B cell (primary cell): ENCODE data around the gene LRRC2. TPM values are rescaled to one million over a fixed set of nuclear protein-coding genes. Genes with fewer than 3 reads are reported as not detected.

Source experiments
- ATAC-seq: fragments of 200-7000 bp; cut with Tn5 transposase; one replicate; pipeline ENCODE4 v1.10.0; 2021; ENCODE audit warnings: low read depth, mild to moderate bottlenecking, moderate number of reproducible peaks, moderate library complexity
- CTCF ChIA-PET: fragments of 350-600 bp; sonication (Branson Sonifier 250); formaldehyde crosslinking; loops from one replicate; lab custom pipeline; 2021; ENCODE audit warnings: antibody characterized with exemption, inconsistent platforms; lab: Charles Lee
- POLR2A ChIA-PET: fragments of 350-600 bp; sonication (Branson Sonifier 250); formaldehyde crosslinking; loops from one replicate; lab custom pipeline; 2021; ENCODE audit warnings: antibody characterized with exemption; lab: Charles Lee
- DNase-seq: peaks from one replicate; pipeline ENCODE4 v3.0.0; 2013
- H2AFZ ChIP-seq: 2 replicates; pipeline ENCODE4 v1.6.1; 2012; ENCODE audit warnings: mild to moderate bottlenecking, low read depth, low read length; ENCODE audit not compliant: insufficient read depth, poor library complexity, severe bottlenecking
- H3K27ac ChIP-seq, 2 donors: 1 replicate in 1 of 2; 2 replicates in 1 of 2; pipeline ENCODE4 v1.5.1; 2012 to 2013; ENCODE audit warnings: low read length in 2 of 2, mild to moderate bottlenecking in 2 of 2, moderate library complexity in 1 of 2
- H3K27me3 ChIP-seq, 4 experiments: fragments of 200-600 bp in 1 of 4; sonication (generic) in 1 of 4; replicated peaks in 1 of 4; 1 replicate in 2 of 4; 2 replicates in 2 of 4; pipeline versions ENCODE4 v1.6.1 to v1.7.0; 2013 to 2016; ENCODE audit warnings: low read length in 3 of 4, mild to moderate bottlenecking in 2 of 4, mixed read lengths in 1 of 4, moderate library complexity in 1 of 4; ENCODE audit not compliant: insufficient read depth in 4 of 4, control insufficient read depth in 3 of 4; ENCODE audit errors: control extremely low read depth in 1 of 4
- H3K36me3 ChIP-seq, 2 experiments: replicated peaks in 1 of 2; 1 replicate in 1 of 2; 2 replicates in 1 of 2; pipeline versions ENCODE4 v1.6.1 to v1.7.1; 2013; ENCODE audit warnings: low read length in 1 of 2; ENCODE audit not compliant: insufficient read depth in 2 of 2, control insufficient read depth in 1 of 2; ENCODE audit errors: control extremely low read depth in 1 of 2, extremely low read depth in 1 of 2
- H3K4me1 ChIP-seq, 2 donors: fragments of 200-600 bp in 1 of 2; sonication (generic) in 1 of 2; 1 replicate in 1 of 2; 2 replicates in 1 of 2; pipeline versions ENCODE4 v1.5.1 to v1.6.1; 2013 to 2017; ENCODE audit warnings: low read length in 2 of 2; ENCODE audit not compliant: control insufficient read depth in 2 of 2, insufficient read depth in 2 of 2
- H3K4me2 ChIP-seq: replicated peaks from 2 replicates; pipeline ENCODE3; 2012; ENCODE audit warnings: mild to moderate bottlenecking, low read depth, low read length; ENCODE audit not compliant: poor library complexity, severe bottlenecking
- H3K4me3 ChIP-seq, 5 experiments: fragments of 200-600 bp in 1 of 5; sonication (generic) in 1 of 5; 1 replicate in 3 of 5; 2 replicates in 2 of 5; pipeline versions ENCODE4 v1.5.1 to v1.7.0; 2011 to 2016; ENCODE audit warnings: low read length in 4 of 5, mild to moderate bottlenecking in 4 of 5, low read depth in 2 of 5, control low read depth in 1 of 5, moderate library complexity in 1 of 5; ENCODE audit not compliant: insufficient read depth in 1 of 5; ENCODE audit errors: control extremely low read depth in 1 of 5, extremely low read depth in 1 of 5
- H3K79me2 ChIP-seq: fragments of 200-600 bp; sonication (generic); one replicate; pipeline ENCODE4 v1.6.0; 2016; ENCODE audit warnings: low read length; ENCODE audit not compliant: control insufficient read depth, insufficient read depth
- H3K9ac ChIP-seq: fragments of 200-600 bp; sonication (generic); 2 replicates; pipeline ENCODE4 v1.6.1; 2017; ENCODE audit warnings: mild to moderate bottlenecking, low read length, moderate library complexity
- H3K9me3 ChIP-seq, 3 donors: one replicate each; pipeline versions ENCODE4 v1.6.1 to v1.7.1; 2013; ENCODE audit warnings: low read length in 2 of 3; ENCODE audit not compliant: control insufficient read depth in 2 of 3, insufficient read depth in 1 of 3; ENCODE audit errors: control extremely low read depth in 1 of 3
- H4K20me1 ChIP-seq: 2 replicates; pipeline ENCODE4 v1.6.0; 2012; ENCODE audit warnings: mild to moderate bottlenecking, low read length; ENCODE audit not compliant: insufficient read depth, control insufficient read depth, poor library complexity, severe bottlenecking
- H3K27ac Mint-ChIP-seq: one replicate; pipeline ENCODE4 v1.8.0; 2021; ENCODE audit warnings: mixed read lengths
- H3K27me3 Mint-ChIP-seq: one replicate; pipeline ENCODE4 v1.8.0; 2021; ENCODE audit warnings: mixed read lengths
- H3K4me1 Mint-ChIP-seq: one replicate; pipeline ENCODE4 v1.8.0; 2021; ENCODE audit warnings: mixed read lengths
- H3K4me3 Mint-ChIP-seq: one replicate; pipeline ENCODE4 v1.8.0; 2021; ENCODE audit warnings: mixed read lengths
- H3K9me3 Mint-ChIP-seq: one replicate; pipeline ENCODE4 v1.8.0; 2022; ENCODE audit warnings: mixed read lengths; ENCODE audit not compliant: insufficient read depth
- EZH2 ChIP-seq: IDR thresholded peaks from 2 replicates; pipeline ENCODE4 v1.6.1; 2012; ENCODE audit warnings: borderline replicate concordance, low read depth, mild to moderate bottlenecking, moderate library complexity, low read length; ENCODE audit not compliant: insufficient read depth, poor library complexity, severe bottlenecking
- WGBS: methylation state at CpG from one replicate; pipeline ENCODE4 v1.1.5; 2013; ENCODE audit warnings: missing lambda C conversion rate; ENCODE audit not compliant: insufficient coverage; 5-methylcytosine and 5-hydroxymethylcytosine counted together
- intact Hi-C: fragments of 100-400 bp; cut with micrococcal nuclease; formaldehyde crosslinking; loops from one replicate; pipeline ENCODE4 v1.10.0; 2022
- polyA plus RNA-seq: library from polyadenylated mRNA; depleted of rRNA; stranded (reverse); fragments of >200 nt; gene quantifications from 2 replicates; pipeline ENCODE4 v1.2.3, GENCODE V29; 2012
- total RNA-seq, 2 donors: library from RNA; stranded (reverse); fragments of 120-200 nt in 1 of 2; gene quantifications; 1 replicate in 1 of 2; 2 replicates in 1 of 2; pipeline versions ENCODE4 v1.2.3 to v1.2.4, GENCODE V29; 2013 to 2022
- TF ChIP-seq, protein P1 (sequence below): fragments of 200-600 bp; IDR thresholded peaks from one replicate; pipeline ENCODE4 v1.8.0; 2022; ENCODE audit warnings: antibody characterized with exemption, mild to moderate bottlenecking

The LRRC2 gene
- total and polyA plus RNA-seq, 2 donors (not counting 1 experiment from before 2014, with no cell fraction given): 0.04 TPM; not detected in 1

DNA sequence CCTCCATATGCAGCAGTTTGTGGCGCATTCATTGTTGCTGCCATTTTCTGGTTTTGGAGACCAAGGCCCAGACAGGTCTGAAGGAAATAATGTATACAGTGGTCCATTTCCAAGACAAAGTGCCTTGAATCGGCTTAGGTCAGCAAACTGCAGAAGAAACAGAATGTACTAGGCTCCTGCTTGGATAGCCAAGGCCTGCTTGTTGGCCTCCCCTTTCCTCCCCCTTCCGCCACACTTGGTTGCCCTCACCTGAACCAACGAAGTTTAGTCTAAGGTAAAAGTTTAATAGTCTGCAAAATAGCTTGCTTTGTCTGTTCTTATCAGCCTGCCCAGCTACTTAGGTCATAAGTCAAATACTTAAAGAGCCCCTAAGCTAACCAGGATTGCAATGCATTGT lies 80.3 kb downstream of the LRRC2 start:
- no peak for DNase-seq
- H3K4me1 ChIP-seq: peaks cover 9 to 11% of the 10 kb centered on the region in 2 donors
- TF ChIP-seq, protein P1, sequence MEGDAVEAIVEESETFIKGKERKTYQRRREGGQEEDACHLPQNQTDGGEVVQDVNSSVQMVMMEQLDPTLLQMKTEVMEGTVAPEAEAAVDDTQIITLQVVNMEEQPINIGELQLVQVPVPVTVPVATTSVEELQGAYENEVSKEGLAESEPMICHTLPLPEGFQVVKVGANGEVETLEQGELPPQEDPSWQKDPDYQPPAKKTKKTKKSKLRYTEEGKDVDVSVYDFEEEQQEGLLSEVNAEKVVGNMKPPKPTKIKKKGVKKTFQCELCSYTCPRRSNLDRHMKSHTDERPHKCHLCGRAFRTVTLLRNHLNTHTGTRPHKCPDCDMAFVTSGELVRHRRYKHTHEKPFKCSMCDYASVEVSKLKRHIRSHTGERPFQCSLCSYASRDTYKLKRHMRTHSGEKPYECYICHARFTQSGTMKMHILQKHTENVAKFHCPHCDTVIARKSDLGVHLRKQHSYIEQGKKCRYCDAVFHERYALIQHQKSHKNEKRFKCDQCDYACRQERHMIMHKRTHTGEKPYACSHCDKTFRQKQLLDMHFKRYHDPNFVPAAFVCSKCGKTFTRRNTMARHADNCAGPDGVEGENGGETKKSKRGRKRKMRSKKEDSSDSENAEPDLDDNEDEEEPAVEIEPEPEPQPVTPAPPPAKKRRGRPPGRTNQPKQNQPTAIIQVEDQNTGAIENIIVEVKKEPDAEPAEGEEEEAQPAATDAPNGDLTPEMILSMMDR: no peak
- no peak for TF ChIP-seq EZH2
- H3K4me1 Mint-ChIP-seq: peaks cover 9% of the 10 kb centered on the region
- H3K27ac ChIP-seq: no peak overlapping the region
- no peaks in the 10 kb centered on the region for H3K9me3 ChIP-seq
- H3K27ac Mint-ChIP-seq: no peak overlapping the region
- no peak overlapping the region for H2AFZ ChIP-seq
- no peak overlapping the region for H3K4me2 ChIP-seq
- POLR2A ChIA-PET: no interaction called here
- peaks cover 7% of the 10 kb centered on the region for H3K27me3 Mint-ChIP-seq
- H3K9ac ChIP-seq: no peak overlapping the region
- CTCF ChIA-PET: interaction anchor here (0.9 to 9.1 kb wide), 3 partner anchors 54 to 165 kb away, joined by 3 to 253 read pairs (median 156); no protein-coding TSS in a partner anchor
- 100% methylated on average over 2 of the region's 4 CpGs for WGBS
- intact Hi-C loops: loop anchor here (10.0 kb wide), 1 partner anchor 209 kb away; the partner anchor contains the start of gene ALS2CL
- H4K20me1 ChIP-seq: no peaks in the 10 kb centered on the region
- no peaks in the 10 kb centered on the region for H3K9me3 Mint-ChIP-seq
- H3K27me3 ChIP-seq: peaks cover 0 to 8% (median 4%) of the 10 kb centered on the region in 4 experiments
- no peak overlapping the region for H3K4me3 Mint-ChIP-seq
- no peaks in the 10 kb centered on the region for H3K36me3 ChIP-seq
- ATAC-seq: no peak
- no peak overlapping the region for H3K4me3 ChIP-seq
- no peaks in the 10 kb centered on the region for H3K79me2 ChIP-seq

DNA sequence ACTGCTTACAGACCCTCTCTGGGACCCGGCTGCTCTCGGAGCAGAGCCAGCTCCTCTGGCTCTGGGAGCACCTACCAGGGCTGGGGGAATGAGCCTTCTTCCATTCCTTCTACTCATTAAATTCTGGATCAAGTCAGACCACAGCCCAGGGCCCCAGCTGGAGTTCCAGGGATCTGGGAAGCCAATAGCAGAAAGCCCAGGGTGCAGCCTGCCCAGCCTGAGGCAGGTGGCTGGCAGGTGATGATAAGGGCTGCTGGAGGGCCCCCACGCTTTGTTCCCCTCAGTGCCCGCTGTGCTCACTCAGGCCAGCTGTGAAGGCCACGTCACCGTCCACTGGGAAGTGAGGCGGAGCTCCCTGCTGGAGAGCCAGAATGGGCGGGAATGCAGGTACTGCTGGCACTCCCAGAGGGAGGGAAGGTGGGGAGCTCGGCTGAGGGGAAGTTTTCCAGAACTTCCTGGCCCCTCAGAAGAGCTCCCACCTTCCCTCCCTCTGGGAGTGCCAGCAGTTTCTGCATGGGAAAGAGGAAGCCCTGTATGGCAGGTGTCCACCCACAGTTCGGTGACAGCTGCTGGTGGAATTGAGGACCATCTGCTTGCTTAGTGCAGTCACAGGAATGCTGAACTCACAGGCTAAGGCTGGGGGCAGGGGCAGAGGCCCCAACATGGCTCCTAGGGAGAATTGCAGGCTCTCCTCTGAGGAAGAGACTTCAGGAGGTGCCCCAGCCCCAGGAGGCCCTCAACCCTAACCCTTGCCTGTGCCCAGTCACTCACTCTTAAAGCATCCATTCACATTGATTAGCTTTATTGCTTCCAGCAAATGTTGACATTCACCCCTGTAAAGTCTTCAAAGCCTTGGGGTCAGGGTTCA lies 81.0 kb downstream of the LRRC2 start:
- no peak overlapping the region for H2AFZ ChIP-seq
- 73% methylated on average over 8 of the region's 10 CpGs for WGBS
- Mint-ChIP-seq H3K4me3 (no peak overlapping the region), H3K27ac (no peak overlapping the region), H3K4me1 (peaks cover 9% of the 10 kb centered on the region), H3K9me3 (no peaks in the 10 kb centered on the region), H3K27me3 (peaks cover 12% of the 10 kb centered on the region)
- TF ChIP-seq EZH2: no peak
- TF ChIP-seq, protein P1: no peak
- H3K79me2 ChIP-seq: no peaks in the 10 kb centered on the region
- peaks cover 9 to 11% of the 10 kb centered on the region in 2 donors for H3K4me1 ChIP-seq
- ATAC-seq (no peak), DNase-seq (no peak)
- H3K36me3 ChIP-seq: no peaks in the 10 kb centered on the region
- H3K4me2 ChIP-seq: no peak overlapping the region
- H3K27me3 ChIP-seq: peaks cover 0 to 12% (median 6%) of the 10 kb centered on the region in 4 experiments
- H3K9me3 ChIP-seq: no peaks in the 10 kb centered on the region
- POLR2A ChIA-PET: no interaction called here
- CTCF ChIA-PET: interaction anchor here (0.9 to 9.1 kb wide), 4 partner anchors 55 to 166 kb away, joined by 3 to 253 read pairs (median 86); no protein-coding TSS in a partner anchor
- H3K4me3 ChIP-seq: no peak overlapping the region
- no peak overlapping the region for H3K27ac ChIP-seq
- no peak overlapping the region for H3K9ac ChIP-seq
- intact Hi-C loops: loop anchor here (10.0 kb wide), 1 partner anchor 210 kb away; the partner anchor contains the start of gene ALS2CL
- H4K20me1 ChIP-seq: no peaks in the 10 kb centered on the region
